Parathyroid adenoma (tissue), 2 donors: ENCODE results near the gene TNS3.

Experiments
- H2AFZ ChIP-seq: fragments of 300-600 bp; sonication (generic); one replicate; pipeline ENCODE4 v1.7.0; 2017; ENCODE audit warnings: antibody characterized with exemption, mild to moderate bottlenecking
- H3K27ac ChIP-seq: fragments of 300-600 bp; sonication (generic); one replicate; pipeline ENCODE4 v1.7.0; 2017
- H3K27me3 ChIP-seq: fragments of 300-600 bp; sonication (generic); one replicate; pipeline ENCODE4 v1.7.0; 2017; ENCODE audit warnings: low read length; ENCODE audit not compliant: control insufficient read depth, insufficient read depth
- H3K36me3 ChIP-seq: fragments of 300-600 bp; sonication (generic); one replicate; pipeline ENCODE4 v1.7.0; 2017; ENCODE audit warnings: low read length; ENCODE audit not compliant: control insufficient read depth, insufficient read depth
- H3K4me1 ChIP-seq: fragments of 300-600 bp; sonication (generic); one replicate; pipeline ENCODE4 v1.7.0; 2017; ENCODE audit warnings: control low read depth
- H3K4me2 ChIP-seq: fragments of 300-600 bp; sonication (generic); one replicate; pipeline ENCODE4 v1.7.0; 2017; ENCODE audit warnings: low read length
- H3K4me3 ChIP-seq: fragments of 300-600 bp; sonication (generic); one replicate; pipeline ENCODE4 v1.7.0; 2017; ENCODE audit warnings: low read depth, low read length
- H3K79me2 ChIP-seq: fragments of 300-600 bp; sonication (generic); one replicate; pipeline ENCODE4 v1.7.0; 2017; ENCODE audit warnings: control low read depth
- H3K9ac ChIP-seq: fragments of 300-600 bp; sonication (generic); one replicate; pipeline ENCODE4 v1.7.0; 2017; ENCODE audit warnings: mild to moderate bottlenecking
- H3K9me3 ChIP-seq: fragments of 300-600 bp; sonication (generic); one replicate; pipeline ENCODE4 v1.7.0; 2017; ENCODE audit warnings: low read length; ENCODE audit not compliant: control insufficient read depth
- TF ChIP-seq, protein P1 (sequence below): fragments of 300-600 bp; sonication (generic); IDR thresholded peaks from one replicate; pipeline ENCODE4 v1.7.0; 2017; ENCODE audit warnings: antibody characterized with exemption, mild to moderate bottlenecking
- donor health status: primary hyperparathyroidism.

TNS3 gene

DNA sequence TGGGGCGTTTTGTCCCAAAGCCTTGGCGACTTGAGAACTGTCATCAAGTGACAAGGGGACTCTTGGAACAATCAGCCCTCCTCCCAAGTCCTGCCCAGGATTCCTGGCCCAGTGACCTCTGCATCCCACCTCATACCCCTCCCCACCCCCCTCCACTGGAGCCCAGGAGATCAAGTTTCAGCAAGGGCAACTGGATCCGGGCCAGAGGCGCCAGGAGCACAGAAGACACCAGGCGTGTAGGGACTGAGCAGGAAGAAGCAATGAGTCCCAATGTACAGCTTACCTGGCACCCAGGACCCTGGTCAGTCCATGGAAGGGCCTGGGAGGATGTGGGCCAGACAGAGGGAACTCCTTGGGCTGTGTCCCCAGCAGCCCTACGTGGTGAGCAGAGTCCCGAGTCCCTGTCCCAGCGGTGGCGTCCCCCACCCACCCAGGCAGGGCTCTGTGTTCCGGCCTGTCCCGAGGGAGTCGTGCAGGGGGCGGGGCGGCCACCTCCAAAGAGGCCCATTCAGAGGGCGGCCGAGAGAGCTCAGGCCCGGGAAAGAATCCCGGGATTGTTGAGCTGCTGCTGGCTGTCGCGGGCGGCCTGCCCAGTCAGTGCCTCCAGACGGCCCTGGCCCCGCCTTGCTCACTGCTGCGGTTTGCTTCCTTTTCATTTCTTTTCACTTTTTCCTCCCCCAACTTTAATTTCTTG is 254.1 kb downstream of the TNS3 start:
- Histone ChIP-seq H3K36me3 (no peaks in the 10 kb centered on the region), H3K27me3 (no peaks in the 10 kb centered on the region), H3K27ac (peak overlapping the region; percentile 94), H3K4me1 (peaks cover 48% of the 10 kb centered on the region), H3K4me3 (peak overlapping the region; percentile 30), H3K4me2 (peak overlapping the region; percentile 83), H3K79me2 (peaks cover 22% of the 10 kb centered on the region), H2AFZ (peak overlapping the region; percentile 65), H3K9me3 (no peaks in the 10 kb centered on the region), H3K9ac (peak overlapping the region; percentile 68)
- TF ChIP-seq, protein P1, sequence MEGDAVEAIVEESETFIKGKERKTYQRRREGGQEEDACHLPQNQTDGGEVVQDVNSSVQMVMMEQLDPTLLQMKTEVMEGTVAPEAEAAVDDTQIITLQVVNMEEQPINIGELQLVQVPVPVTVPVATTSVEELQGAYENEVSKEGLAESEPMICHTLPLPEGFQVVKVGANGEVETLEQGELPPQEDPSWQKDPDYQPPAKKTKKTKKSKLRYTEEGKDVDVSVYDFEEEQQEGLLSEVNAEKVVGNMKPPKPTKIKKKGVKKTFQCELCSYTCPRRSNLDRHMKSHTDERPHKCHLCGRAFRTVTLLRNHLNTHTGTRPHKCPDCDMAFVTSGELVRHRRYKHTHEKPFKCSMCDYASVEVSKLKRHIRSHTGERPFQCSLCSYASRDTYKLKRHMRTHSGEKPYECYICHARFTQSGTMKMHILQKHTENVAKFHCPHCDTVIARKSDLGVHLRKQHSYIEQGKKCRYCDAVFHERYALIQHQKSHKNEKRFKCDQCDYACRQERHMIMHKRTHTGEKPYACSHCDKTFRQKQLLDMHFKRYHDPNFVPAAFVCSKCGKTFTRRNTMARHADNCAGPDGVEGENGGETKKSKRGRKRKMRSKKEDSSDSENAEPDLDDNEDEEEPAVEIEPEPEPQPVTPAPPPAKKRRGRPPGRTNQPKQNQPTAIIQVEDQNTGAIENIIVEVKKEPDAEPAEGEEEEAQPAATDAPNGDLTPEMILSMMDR: no peak

DNA sequence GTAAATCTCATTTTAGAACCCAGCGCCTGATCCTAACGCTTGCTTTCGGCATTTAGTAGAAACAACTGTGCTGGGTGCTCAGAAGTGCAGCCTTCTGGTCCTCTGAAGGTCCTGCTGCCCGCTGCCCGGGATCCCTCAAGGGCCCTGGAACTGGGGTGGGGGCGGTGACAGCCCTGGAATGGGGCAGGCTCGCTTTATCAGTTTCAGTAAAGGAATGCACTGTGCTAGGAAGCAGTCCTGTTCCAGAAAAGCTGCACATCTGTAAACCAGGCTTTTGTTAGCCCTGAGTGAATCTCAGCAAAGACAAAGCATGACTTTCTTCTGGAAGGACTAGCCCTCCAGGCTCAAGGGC is 254.6 kb downstream of the TNS3 start:
- Histone ChIP-seq H3K27ac (peak overlapping the region; percentile 94), H3K4me3 (peak overlapping the region; percentile 30), H3K9ac (no peak overlapping the region)

DNA sequence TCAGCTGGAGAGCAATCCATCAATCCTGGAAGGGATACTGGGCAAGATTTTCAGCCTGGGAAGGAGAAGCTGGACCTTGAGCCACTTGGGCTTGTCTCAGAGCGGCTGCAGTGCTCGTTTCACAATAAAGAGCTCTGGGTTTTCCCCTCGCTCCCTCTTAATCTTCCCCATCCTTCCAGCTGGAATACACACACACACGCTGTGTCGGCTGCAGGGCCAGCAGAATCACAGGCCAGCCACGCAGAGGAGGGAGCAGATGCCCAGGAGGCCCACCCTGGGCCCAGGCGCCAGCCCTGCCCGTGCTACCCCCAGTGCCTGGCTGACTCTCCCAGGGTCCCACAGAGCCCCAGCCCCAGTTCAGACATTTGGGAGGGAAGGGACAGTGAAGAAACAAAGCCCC is 255.1 kb downstream of the TNS3 start:
- Histone ChIP-seq H3K79me2 (peaks cover 17% of the 10 kb centered on the region), H3K27ac (peak overlapping the region; percentile 94), H3K4me2 (peak overlapping the region; percentile 83), H3K9me3 (no peaks in the 10 kb centered on the region), H3K27me3 (no peaks in the 10 kb centered on the region), H3K4me3 (peak overlapping the region; percentile 30), H3K36me3 (no peaks in the 10 kb centered on the region), H3K9ac (no peak overlapping the region), H2AFZ (peak overlapping the region; percentile 23), H3K4me1 (peaks cover 48% of the 10 kb centered on the region)
- TF ChIP-seq, protein P1: no peak

More for the DNA sequence above, 254.6 kb downstream of the TNS3 start:
- H3K9me3 ChIP-seq: no peaks in the 10 kb centered on the region
- peaks cover 22% of the 10 kb centered on the region for H3K79me2 ChIP-seq
- H3K27me3 ChIP-seq: no peaks in the 10 kb centered on the region
- H3K36me3 ChIP-seq: no peaks in the 10 kb centered on the region
- peaks cover 48% of the 10 kb centered on the region for H3K4me1 ChIP-seq
- H2AFZ ChIP-seq: peak overlapping the region; percentile 23
- peak overlapping the region; percentile 83 for H3K4me2 ChIP-seq
- TF ChIP-seq, protein P1: no peak

DNA sequence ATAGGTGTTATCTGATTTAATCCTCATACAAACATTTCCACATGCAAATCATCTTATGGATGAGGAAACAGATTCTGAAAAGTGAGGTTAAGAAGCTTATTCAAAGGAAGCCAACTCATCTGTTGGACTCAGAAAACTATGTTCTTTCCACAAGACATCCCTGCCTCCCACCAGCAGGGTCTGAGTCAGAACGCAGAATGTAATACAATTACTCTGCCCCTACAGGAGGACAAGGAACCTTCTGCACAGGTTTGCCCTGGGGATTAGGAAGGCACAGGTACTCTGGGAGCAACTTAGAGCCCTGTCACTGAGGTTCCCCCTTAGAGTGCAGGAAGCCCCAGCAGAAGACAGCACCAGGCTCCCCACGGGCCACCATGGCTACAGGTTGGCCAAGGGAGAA is 255.7 kb downstream of the TNS3 start:
- H2AFZ ChIP-seq: no peak overlapping the region
- no peaks in the 10 kb centered on the region for H3K27me3 ChIP-seq
- TF ChIP-seq, protein P1: peak; percentile 11
- H3K4me2 ChIP-seq: peak overlapping the region; percentile 13
- no peak overlapping the region for H3K4me3 ChIP-seq
- H3K9ac ChIP-seq: no peak overlapping the region
- H3K79me2 ChIP-seq: peaks cover 15% of the 10 kb centered on the region
- peaks cover 48% of the 10 kb centered on the region for H3K4me1 ChIP-seq
- H3K9me3 ChIP-seq: no peaks in the 10 kb centered on the region
- no peaks in the 10 kb centered on the region for H3K36me3 ChIP-seq
- H3K27ac ChIP-seq: peak overlapping the region; percentile 94

DNA sequence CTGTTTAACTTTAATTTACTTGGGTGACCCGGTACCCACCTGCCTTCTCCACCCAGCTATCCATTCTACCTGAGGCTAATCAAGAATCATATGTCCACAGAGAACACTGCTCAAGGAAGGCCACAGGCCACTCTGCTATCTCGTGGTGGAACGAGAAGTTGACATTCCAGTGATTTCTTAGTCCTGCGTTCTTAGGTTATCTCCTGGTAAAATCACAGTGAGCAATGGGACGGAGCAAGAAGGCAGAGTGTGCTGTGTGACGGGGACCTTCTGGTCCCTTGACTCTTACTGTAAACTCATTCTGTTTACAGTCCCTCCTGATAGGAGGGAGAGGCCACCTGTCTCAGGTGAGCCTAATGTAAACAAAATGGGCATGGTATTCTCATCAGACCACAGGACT is 256.6 kb downstream of the TNS3 start:
- Histone ChIP-seq H3K4me3 (no peak overlapping the region), H3K9me3 (no peaks in the 10 kb centered on the region), H3K4me1 (peaks cover 48% of the 10 kb centered on the region), H3K4me2 (peak overlapping the region; percentile 13), H3K27me3 (no peaks in the 10 kb centered on the region), H2AFZ (no peak overlapping the region), H3K36me3 (no peaks in the 10 kb centered on the region), H3K9ac (no peak overlapping the region), H3K79me2 (peaks cover 10% of the 10 kb centered on the region), H3K27ac (peak overlapping the region; percentile 94)
- TF ChIP-seq, protein P1: no peak
